ENCODE data around the gene ZC3H14.

Gene ZC3H14

DNA sequence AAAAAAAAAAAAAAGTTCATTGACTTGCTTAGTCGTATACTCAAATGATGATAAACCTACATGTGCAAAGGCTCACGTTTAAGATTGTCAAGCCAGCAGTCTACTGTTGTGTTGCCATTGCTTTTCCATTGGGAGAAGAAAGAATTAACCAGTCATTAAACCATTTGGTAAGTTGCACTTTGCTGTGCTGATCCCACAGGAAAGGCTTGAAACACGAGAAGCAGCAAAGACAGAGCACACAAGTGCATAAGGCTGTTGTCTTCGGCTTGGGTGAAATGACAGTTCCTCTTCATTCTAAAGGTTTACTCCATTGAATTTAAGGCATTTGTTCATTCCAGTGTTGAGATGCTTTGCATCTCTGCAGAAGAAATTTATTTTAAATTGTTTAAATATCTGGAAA, 50.1 kb downstream of the ZC3H14 start:
- no peak for DNase-seq

DNA sequence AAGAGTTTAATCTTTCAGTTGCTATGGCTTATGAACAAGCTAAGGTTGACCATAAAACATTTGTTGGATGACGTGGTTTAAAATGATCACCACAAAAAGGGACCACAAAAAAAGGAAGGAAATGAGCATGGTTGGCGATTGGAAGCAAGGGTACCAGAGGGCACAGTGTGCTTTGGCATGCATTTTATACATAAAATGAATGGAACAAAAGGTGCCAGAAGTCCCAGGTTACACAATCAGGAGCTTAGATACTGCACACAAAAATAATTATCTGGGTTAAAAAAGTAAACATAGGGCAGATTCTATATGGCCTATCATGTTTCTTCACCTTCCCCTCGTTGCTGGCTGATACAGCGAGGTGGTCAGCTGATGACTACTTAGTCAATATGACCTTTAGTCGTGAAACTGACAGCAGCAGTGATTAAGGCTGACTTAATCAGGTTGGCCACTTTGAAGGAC, 50.7 kb downstream of the ZC3H14 start:
- no peak for DNase-seq

- DNase-seq, result no peak
These were observed 51.5 kb downstream of the ZC3H14 start for GRCh38 chr14:88614218-88614907.

GRCh38 chr14:88616697-88617096, 53.9 kb downstream of the ZC3H14 start:
- DNase-seq, result no peak

DNA sequence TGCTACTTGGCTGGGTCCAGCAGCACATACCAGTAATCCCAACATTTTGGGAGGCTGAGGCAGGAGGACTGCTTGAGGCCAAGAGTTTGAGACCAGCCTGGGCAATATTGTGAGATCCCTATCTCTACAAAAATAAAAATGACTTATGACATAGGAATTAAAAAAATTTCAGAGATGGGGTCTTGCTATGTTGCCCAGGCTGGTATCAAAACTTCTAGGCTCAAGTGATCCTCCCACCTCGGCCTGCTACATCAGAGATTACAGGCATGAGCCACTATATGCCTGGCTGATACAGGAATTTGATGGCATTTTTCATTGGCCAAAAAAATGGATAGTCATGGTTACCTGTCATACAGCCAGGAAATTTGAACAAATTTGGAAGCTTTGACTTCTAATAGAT, 54.6 kb downstream of the ZC3H14 start:
- DNase-seq, result no peak

DNA sequence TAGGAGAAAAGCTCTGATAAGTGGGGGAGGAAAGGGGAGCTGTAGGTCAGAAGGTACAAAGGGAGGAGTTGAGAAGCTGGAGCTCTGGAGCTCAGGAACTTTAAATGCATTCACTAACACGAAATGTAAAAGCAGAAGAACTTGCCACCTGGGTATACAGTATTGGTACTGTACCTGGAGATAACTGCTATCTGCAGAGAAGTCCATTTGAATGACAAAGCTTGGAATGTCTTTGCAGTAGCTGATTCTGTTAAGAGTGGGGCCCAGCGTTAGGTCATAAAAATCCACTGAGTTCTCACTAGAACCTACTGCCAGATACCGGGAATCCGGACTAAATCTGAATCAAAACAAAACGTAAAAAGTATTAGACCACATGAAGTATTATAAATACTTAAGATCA, 55.6 kb downstream of the ZC3H14 start:
- DNase-seq, result no peak

DNA sequence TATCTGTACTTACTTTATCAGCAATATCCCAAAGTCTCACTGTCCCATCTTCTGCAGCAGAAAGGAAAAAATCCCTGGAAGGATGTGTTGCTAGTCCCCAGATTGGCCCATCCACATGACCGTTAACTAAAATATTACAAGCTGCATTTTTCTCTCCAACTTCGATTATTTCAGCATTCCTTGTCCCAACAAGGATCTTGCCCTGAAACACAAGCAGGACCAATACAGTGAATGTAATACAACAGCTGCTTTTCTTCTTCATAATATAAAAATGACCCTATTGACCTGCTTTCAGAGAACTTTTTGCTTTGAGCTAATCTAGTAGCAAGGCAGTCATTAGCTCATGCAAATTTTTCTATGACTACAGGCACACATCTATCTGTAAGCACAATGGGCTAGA, 58.3 kb downstream of the ZC3H14 start:
- no peak for DNase-seq

DNA sequence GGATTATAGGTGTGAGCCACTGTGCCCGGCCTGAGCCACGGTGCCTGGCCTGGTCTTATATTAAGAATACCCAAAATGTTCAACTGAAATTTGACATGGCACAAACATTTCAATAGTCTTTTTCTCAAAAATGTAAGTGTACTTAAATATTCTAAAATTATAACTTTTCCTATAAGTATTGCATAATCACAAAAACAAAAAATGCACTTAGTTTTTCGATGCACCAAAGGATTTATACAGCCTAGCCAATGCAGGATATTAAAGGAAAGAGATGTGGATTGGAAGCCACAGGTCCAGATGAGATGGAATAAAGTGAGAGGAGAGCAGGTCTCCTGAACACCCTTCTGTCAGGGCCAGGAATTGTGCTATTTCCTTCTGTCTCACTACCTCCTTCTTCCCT, 62.8 kb downstream of the ZC3H14 start:
- no peak for DNase-seq

DNA sequence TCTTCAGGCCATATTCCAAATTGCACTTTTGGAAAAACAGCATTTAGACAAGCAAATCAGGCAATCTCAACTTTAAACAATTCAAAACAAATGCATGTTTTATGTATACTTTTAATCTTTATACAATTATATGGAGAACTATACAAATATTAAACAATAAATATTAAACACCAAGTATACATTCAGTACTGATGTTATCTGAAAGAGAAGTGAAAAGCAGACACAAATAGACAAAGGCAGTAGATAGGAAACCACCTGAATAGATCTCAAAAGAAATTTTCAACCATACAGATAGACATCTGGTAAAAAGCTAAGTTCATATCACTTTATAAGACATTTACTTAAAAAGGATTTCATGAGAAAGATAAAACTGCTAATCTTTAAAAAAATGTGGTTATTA, 65.2 kb downstream of the ZC3H14 start:
- no peak for DNase-seq

GRCh38 chr14:88628462-88628861, 65.6 kb downstream of the ZC3H14 start:
- no peak for DNase-seq

- no peak for DNase-seq
These were observed 67.7 kb downstream of the ZC3H14 start for GRCh38 chr14:88630565-88630964.

GRCh38 chr14:88631091-88631490, 68.3 kb downstream of the ZC3H14 start:
- DNase-seq, result no peak

- no peak for DNase-seq
These were observed 69.7 kb downstream of the ZC3H14 start for GRCh38 chr14:88632512-88632911.

GRCh38 chr14:88639221-88639620, 76.4 kb downstream of the ZC3H14 start:
- DNase-seq, result no peak

- no peak for DNase-seq
These were observed 97.2 kb downstream of the ZC3H14 start for GRCh38 chr14:88660056-88660455.

- peak; percentile 68 to 80 for DNase-seq
These were observed 104.9 kb downstream of the ZC3H14 start for GRCh38 chr14:88667555-88668273.

GRCh38 chr14:88668448-88669116, 105.7 kb downstream of the ZC3H14 start:
- no peak for DNase-seq

DNA sequence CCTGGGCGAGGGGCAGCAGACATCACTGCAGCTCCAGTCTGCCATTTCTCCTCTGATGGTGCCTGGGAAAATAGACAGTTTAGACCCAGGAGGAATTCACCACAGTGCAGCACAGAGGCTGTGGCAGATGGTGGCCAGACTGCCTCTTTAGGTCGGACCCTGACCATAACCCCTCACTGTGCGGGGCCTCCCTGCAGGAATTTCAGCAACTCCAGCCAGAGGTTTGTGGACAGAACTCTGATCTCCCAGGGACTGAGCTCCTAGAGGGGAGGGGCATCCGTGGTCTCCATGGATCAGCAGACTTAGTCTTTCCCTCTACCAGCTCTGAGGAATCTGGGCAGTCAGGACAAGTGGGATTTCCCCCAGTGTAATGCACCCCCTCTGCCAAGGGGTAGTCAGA, 106.5 kb downstream of the ZC3H14 start:
- DNase-seq, result no peak

All from SHP77 (cell line).